ENCODE data around the gene PTGER4. TPM values are rescaled to one million over a fixed set of nuclear protein-coding genes. Genes with fewer than 3 reads are reported as not detected.

PTGER4 gene
- total and polyA plus RNA-seq, 4 donors, result 0.60 to 6.8 (median 2.8) TPM

DNA sequence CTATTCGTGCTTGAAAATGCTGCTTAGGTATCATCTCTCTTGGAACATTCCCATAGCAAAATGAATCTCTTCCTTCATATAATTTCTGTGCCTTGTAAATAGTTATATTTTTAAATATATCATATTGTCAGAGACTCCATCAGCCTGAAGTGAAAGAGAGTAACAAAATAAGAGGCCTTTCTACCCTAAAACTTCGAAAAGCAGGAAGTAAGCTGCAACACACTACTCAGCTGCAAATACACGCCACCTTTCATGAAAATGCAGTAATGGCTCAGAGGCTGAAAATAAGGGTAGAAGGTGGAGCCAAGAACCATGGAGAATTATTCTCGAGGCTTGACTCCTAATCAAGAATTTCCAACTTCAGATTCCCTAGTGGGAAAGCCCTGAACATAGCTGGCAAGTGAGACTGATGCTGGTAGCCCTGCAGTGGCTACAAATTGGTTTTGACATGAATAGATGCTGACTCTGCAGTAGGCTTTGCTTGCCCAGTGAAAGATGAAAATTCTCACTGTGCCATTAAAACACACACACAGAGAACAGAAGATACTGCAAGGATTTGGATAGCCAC, 30.2 kb upstream of the PTGER4 start:
- Histone ChIP-seq H3K27ac (ENCODE audit: low read depth in 1 of 2, low read length in 2 of 2) (no peak overlapping the region), H3K9ac (ENCODE audit: low read depth in 1 of 2, low read length in 2 of 2) (no peak overlapping the region), H3K9me3 (ENCODE audit: control insufficient read depth in 4 of 4, low read length in 3 of 4) (no peaks in the 10 kb centered on the region), H3K27me3 (ENCODE audit: control insufficient read depth in 4 of 4, insufficient read depth in 4 of 4, low read length in 3 of 4) (no peaks in the 10 kb centered on the region), H3K4me3 (ENCODE audit: low read depth in 1 of 3, low read length in 3 of 3) (no peak overlapping the region), H3K4me1 (ENCODE audit: control insufficient read depth in 4 of 4, insufficient read depth in 4 of 4, low read length in 3 of 4) (no peaks in the 10 kb centered on the region), H3K36me3 (ENCODE audit: control insufficient read depth in 4 of 4, insufficient read depth in 3 of 4, low read depth in 1 of 4, low read length in 3 of 4) (no peaks in the 10 kb centered on the region)
- no peak for TF ChIP-seq HNF4A (conservative IDR thresholded peaks at IDR 0.05)
- TF ChIP-seq FOXA2 (IDR thresholded peaks at IDR 0.05), result no peak
- TF ChIP-seq, protein P1, sequence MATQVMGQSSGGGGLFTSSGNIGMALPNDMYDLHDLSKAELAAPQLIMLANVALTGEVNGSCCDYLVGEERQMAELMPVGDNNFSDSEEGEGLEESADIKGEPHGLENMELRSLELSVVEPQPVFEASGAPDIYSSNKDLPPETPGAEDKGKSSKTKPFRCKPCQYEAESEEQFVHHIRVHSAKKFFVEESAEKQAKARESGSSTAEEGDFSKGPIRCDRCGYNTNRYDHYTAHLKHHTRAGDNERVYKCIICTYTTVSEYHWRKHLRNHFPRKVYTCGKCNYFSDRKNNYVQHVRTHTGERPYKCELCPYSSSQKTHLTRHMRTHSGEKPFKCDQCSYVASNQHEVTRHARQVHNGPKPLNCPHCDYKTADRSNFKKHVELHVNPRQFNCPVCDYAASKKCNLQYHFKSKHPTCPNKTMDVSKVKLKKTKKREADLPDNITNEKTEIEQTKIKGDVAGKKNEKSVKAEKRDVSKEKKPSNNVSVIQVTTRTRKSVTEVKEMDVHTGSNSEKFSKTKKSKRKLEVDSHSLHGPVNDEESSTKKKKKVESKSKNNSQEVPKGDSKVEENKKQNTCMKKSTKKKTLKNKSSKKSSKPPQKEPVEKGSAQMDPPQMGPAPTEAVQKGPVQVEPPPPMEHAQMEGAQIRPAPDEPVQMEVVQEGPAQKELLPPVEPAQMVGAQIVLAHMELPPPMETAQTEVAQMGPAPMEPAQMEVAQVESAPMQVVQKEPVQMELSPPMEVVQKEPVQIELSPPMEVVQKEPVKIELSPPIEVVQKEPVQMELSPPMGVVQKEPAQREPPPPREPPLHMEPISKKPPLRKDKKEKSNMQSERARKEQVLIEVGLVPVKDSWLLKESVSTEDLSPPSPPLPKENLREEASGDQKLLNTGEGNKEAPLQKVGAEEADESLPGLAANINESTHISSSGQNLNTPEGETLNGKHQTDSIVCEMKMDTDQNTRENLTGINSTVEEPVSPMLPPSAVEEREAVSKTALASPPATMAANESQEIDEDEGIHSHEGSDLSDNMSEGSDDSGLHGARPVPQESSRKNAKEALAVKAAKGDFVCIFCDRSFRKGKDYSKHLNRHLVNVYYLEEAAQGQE (IDR thresholded peaks at IDR 0.05), result no peak
- TF ChIP-seq EGR1 (IDR thresholded peaks at IDR 0.05; ENCODE audit: low read depth in 2 of 2), result no peak
- TF ChIP-seq, protein P2, sequence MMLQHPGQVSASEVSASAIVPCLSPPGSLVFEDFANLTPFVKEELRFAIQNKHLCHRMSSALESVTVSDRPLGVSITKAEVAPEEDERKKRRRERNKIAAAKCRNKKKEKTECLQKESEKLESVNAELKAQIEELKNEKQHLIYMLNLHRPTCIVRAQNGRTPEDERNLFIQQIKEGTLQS (IDR thresholded peaks at IDR 0.05), result no peak
- TF ChIP-seq, protein P3, sequence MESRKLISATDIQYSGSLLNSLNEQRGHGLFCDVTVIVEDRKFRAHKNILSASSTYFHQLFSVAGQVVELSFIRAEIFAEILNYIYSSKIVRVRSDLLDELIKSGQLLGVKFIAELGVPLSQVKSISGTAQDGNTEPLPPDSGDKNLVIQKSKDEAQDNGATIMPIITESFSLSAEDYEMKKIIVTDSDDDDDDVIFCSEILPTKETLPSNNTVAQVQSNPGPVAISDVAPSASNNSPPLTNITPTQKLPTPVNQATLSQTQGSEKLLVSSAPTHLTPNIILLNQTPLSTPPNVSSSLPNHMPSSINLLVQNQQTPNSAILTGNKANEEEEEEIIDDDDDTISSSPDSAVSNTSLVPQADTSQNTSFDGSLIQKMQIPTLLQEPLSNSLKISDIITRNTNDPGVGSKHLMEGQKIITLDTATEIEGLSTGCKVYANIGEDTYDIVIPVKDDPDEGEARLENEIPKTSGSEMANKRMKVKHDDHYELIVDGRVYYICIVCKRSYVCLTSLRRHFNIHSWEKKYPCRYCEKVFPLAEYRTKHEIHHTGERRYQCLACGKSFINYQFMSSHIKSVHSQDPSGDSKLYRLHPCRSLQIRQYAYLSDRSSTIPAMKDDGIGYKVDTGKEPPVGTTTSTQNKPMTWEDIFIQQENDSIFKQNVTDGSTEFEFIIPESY (IDR thresholded peaks at IDR 0.05), result no peak
- no peak for TF ChIP-seq GABPA (IDR thresholded peaks at IDR 0.05 in 1 of 2, conservative IDR thresholded peaks at IDR 0.05 in 1 of 2)
- no peak for TF ChIP-seq RAD21 (IDR thresholded peaks at IDR 0.05)
- no peak for TF ChIP-seq SP1 (IDR thresholded peaks at IDR 0.05)
- TF ChIP-seq, protein P4, sequence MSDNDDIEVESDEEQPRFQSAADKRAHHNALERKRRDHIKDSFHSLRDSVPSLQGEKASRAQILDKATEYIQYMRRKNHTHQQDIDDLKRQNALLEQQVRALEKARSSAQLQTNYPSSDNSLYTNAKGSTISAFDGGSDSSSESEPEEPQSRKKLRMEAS (IDR thresholded peaks at IDR 0.05), result no peak
- TF ChIP-seq JUND (IDR thresholded peaks at IDR 0.05), result no peak
- TF ChIP-seq TAF1 (conservative IDR thresholded peaks at IDR 0.05), result no peak
- TF ChIP-seq NR2F2 (IDR thresholded peaks at IDR 0.05), result no peak
- no peak for TF ChIP-seq RXRA (IDR thresholded peaks at IDR 0.05)
- WGBS, result 76% methylated on average over 4 of the region's 4 CpGs
- no peak for DNase-seq (ENCODE audit: low spot score)

DNA sequence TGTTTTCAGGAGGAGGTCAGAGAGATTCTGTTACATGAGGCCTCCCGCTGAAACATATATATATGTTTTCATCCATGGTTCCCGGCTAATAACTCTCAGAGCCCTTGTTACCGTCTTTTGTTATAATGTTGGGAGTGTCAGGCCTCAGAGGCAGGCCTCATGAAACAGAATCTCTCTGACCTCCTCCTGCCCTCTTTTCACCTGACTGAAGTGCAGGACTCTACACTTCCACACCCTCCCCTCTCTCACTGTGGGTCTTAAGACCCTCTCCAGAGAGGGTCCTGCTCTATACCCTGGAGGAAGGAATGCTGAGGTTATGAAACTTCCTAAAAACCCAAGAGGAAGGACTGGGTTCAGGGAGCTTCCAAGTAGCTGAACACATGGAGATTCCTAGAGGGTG, 28.5 kb upstream of the PTGER4 start:
- TF ChIP-seq, protein P4 (IDR thresholded peaks at IDR 0.05), result no peak
- TF ChIP-seq, protein P1 (IDR thresholded peaks at IDR 0.05), result no peak
- TF ChIP-seq, protein P2 (IDR thresholded peaks at IDR 0.05), result no peak
- TF ChIP-seq, protein P3 (IDR thresholded peaks at IDR 0.05), result no peak
- no peak for TF ChIP-seq NR2F2 (IDR thresholded peaks at IDR 0.05)
- no peak for TF ChIP-seq SP1 (IDR thresholded peaks at IDR 0.05)
- 94% methylated on average over 3 of the region's 3 CpGs for WGBS
- Histone ChIP-seq H3K4me3 (ENCODE audit: low read depth in 1 of 3, low read length in 3 of 3) (no peak overlapping the region), H3K27me3 (ENCODE audit: control insufficient read depth in 4 of 4, insufficient read depth in 4 of 4, low read length in 3 of 4) (no peaks in the 10 kb centered on the region), H3K27ac (ENCODE audit: low read depth in 1 of 2, low read length in 2 of 2) (no peak overlapping the region), H3K4me1 (ENCODE audit: control insufficient read depth in 4 of 4, insufficient read depth in 4 of 4, low read length in 3 of 4) (no peaks in the 10 kb centered on the region), H3K36me3 (ENCODE audit: control insufficient read depth in 4 of 4, insufficient read depth in 3 of 4, low read depth in 1 of 4, low read length in 3 of 4) (no peaks in the 10 kb centered on the region), H3K9me3 (ENCODE audit: control insufficient read depth in 4 of 4, low read length in 3 of 4) (no peaks in the 10 kb centered on the region), H3K9ac (ENCODE audit: low read depth in 1 of 2, low read length in 2 of 2) (no peak overlapping the region)
- no peak for DNase-seq (ENCODE audit: low spot score)
